K562 (cell line): ENCODE data around the gene SYNJ2. TPM values are rescaled to one million over a fixed set of nuclear protein-coding genes. Genes with fewer than 3 reads are reported as not detected.
A peak's percentile ranks its signal among the peaks of the same experiment; 100 is the strongest.

Experiments used
- ATAC-seq: fragments of 200-7000 bp; cut with Tn5 transposase; 3 replicates; pipeline ENCODE4 v1.9.1; 2020; ENCODE audit warnings: moderate library complexity
- BruUV-seq: library from RNA; stranded (reverse); fragments of 400-500 nt; replicated peaks from 2 replicates; lab custom pipeline; 2021; lab: Mats Ljungman, UMichigan
- CTCF ChIA-PET: fragments of 300-600 bp; formaldehyde crosslinking; extraction: SDS; loops from one replicate; lab custom pipeline; 2021; ENCODE audit warnings: low intra/inter-chr PET ratio; lab: Yijun Ruan, JAX
- POLR2A ChIA-PET: fragments of 300-600, 350-650 bp; sonication (Branson Sonifier 250); formaldehyde crosslinking; extraction: SDS; loops from one replicate; lab custom pipeline; 2021; ENCODE audit warnings: antibody characterized with exemption, inconsistent platforms; lab: Yijun Ruan, JAX
- DNase-seq, 4 experiments: peaks; one replicate each; pipeline versions ENCODE4 v3.0.0 to v3.0.0-alpha.2; 2011 to 2018; ENCODE audit warnings: low spot score in 3 of 4, mixed read lengths in 3 of 4; ENCODE audit errors: extremely low read depth in 1 of 4
- FAIRE-seq: peaks from 2 replicates; lab custom pipeline; 2011; peaks lifted over from hg19 to GRCh38; lab: Jason Lieb, UNC
- H2AFZ ChIP-seq: 2 replicates; pipeline ENCODE4 v1.6.0; 2011; ENCODE audit warnings: low read depth, low read length, control low read depth, inconsistent platforms
- H3K27ac ChIP-seq: fragments of 200-600 bp; 3 replicates; pipeline ENCODE4 v1.8.0; 2011; ENCODE audit warnings: low read depth, mild to moderate bottlenecking, control low read depth, inconsistent platforms, low read length, moderate library complexity, mixed read lengths; ENCODE audit errors: extremely low read depth
- H3K27me3 ChIP-seq, 2 experiments: fragments of 300-600 bp in 1 of 2; 2 replicates in 1 of 2; 3 replicates in 1 of 2; pipeline versions ENCODE4 v1.6.0 to v1.8.0; 2011; ENCODE audit warnings: inconsistent platforms in 2 of 2, low read length in 2 of 2, mild to moderate bottlenecking in 1 of 2, mixed read lengths in 1 of 2, moderate library complexity in 1 of 2; ENCODE audit not compliant: control insufficient read depth in 2 of 2, insufficient read depth in 2 of 2
- H3K36me3 ChIP-seq: fragments of 300-600 bp; 3 replicates; pipeline ENCODE4 v1.8.0; 2011; ENCODE audit warnings: mild to moderate bottlenecking, low read length, inconsistent platforms; ENCODE audit not compliant: control insufficient read depth, insufficient read depth
- H3K4me1 ChIP-seq, 2 experiments: fragments of 200-600 bp in 1 of 2; replicated peaks in 1 of 2; 2 replicates in 1 of 2; 3 replicates in 1 of 2; pipeline versions ENCODE4 v1.5.1 to v1.8.0; 2011; ENCODE audit warnings: inconsistent platforms in 2 of 2, low read length in 2 of 2, mild to moderate bottlenecking in 1 of 2, mixed read lengths in 1 of 2, moderate library complexity in 1 of 2; ENCODE audit not compliant: control insufficient read depth in 2 of 2, insufficient read depth in 2 of 2
- H3K4me2 ChIP-seq: 2 replicates; pipeline ENCODE4 v1.6.1; 2011; ENCODE audit warnings: low read length, control low read depth, inconsistent platforms, mixed read lengths; ENCODE audit not compliant: insufficient read depth
- H3K4me3 ChIP-seq: fragments of 200-600 bp; sonication (generic), shearing (Covaris generic); 2 replicates; pipeline ENCODE4 v1.5.1; 2016; ENCODE audit warnings: control low read depth, inconsistent platforms
- H3K79me2 ChIP-seq: fragments of 200-600 bp; 3 replicates; pipeline ENCODE4 v1.8.0; 2011; ENCODE audit warnings: low read length, inconsistent platforms; ENCODE audit not compliant: control insufficient read depth, insufficient read depth
- H3K9ac ChIP-seq, 2 experiments: 2 replicates each; pipeline versions ENCODE4 v1.6.0 to v1.6.1; 2011; ENCODE audit warnings: low read depth in 2 of 2, low read length in 2 of 2, control low read depth in 1 of 2, inconsistent platforms in 1 of 2, mild to moderate bottlenecking in 1 of 2, mixed read lengths in 1 of 2; ENCODE audit not compliant: insufficient read depth in 1 of 2
- H3K9me1 ChIP-seq: one replicate; pipeline ENCODE4 v1.6.0; 2011; ENCODE audit warnings: inconsistent platforms, mild to moderate bottlenecking, low read length, moderate library complexity; ENCODE audit not compliant: control insufficient read depth, insufficient read depth
- H3K9me3 ChIP-seq: replicated peaks from 2 replicates; pipeline ENCODE4 v1.5.1; 2011; ENCODE audit warnings: low read depth, low read length, inconsistent platforms; ENCODE audit not compliant: control insufficient read depth, insufficient read depth
- H4K20me1 ChIP-seq: replicated peaks from 2 replicates; pipeline ENCODE4 v1.6.1; 2011; ENCODE audit warnings: low read length, inconsistent platforms, mixed read lengths; ENCODE audit not compliant: control insufficient read depth, insufficient read depth
- BRD9 ChIP-seq: fragments of 450-650 bp; IDR thresholded peaks from 2 replicates; pipeline ENCODE4 v1.6.1; 2018; ENCODE audit warnings: low read depth; ENCODE audit not compliant: partially characterized antibody
- CCNT2 ChIP-seq: IDR thresholded peaks from 2 replicates; pipeline ENCODE4 v1.6.1; 2011; ENCODE audit warnings: borderline replicate concordance, low read depth, mild to moderate bottlenecking, moderate library complexity, mixed read lengths, low read length; ENCODE audit not compliant: insufficient read length; ENCODE audit errors: extremely low read depth
- CREB1 ChIP-seq, 2 experiments: sonication (generic) in 1 of 2; formaldehyde crosslinking in 1 of 2; IDR thresholded peaks; 2 replicates each; pipeline versions ENCODE4 v1.6.1 to v1.8.0; 2012 to 2022; ENCODE audit warnings: inconsistent platforms in 1 of 2, mild to moderate bottlenecking in 1 of 2, missing genetic modification reagents in 1 of 2, moderate library complexity in 1 of 2
- ELF2 ChIP-seq: fragments of 250-450 bp; sonication (Bioruptor Pico); IDR thresholded peaks from 2 replicates; pipeline ENCODE4 v1.5.0; 2021; ENCODE audit warnings: mild to moderate bottlenecking
- HDGF ChIP-seq: fragments of 450-650 bp; IDR thresholded peaks from 2 replicates; pipeline ENCODE4 v1.6.1; 2016
- HNRNPLL ChIP-seq: fragments of 200-400 bp; formaldehyde crosslinking; IDR thresholded peaks from 2 replicates; pipeline ENCODE4 v1.6.1; 2017; ENCODE audit warnings: low read length, low read depth, mild to moderate bottlenecking; ENCODE audit not compliant: poor library complexity, severe bottlenecking
- MEF2D ChIP-seq: conservative IDR thresholded peaks from 2 replicates; pipeline ENCODE4 v1.6.1; 2016; ENCODE audit warnings: low read depth, missing genetic modification characterization, missing compliant biosample characterization
- MTA3 ChIP-seq: fragments of 450-650 bp; formaldehyde crosslinking; IDR thresholded peaks from 2 replicates; pipeline ENCODE4 v1.6.1; 2017; ENCODE audit warnings: mild to moderate bottlenecking, borderline replicate concordance
- SIN3A ChIP-seq, 2 experiments: fragments of 150-350 bp in 1 of 2; IDR thresholded peaks; 2 replicates each; pipeline ENCODE4 v1.6.1; 2011 to 2016; ENCODE audit warnings: borderline replicate concordance in 2 of 2, low read depth in 2 of 2, low read length in 2 of 2, mild to moderate bottlenecking in 2 of 2, moderate library complexity in 2 of 2; ENCODE audit not compliant: control insufficient read depth in 1 of 2
- SMAD2 ChIP-seq: fragments of 150-350 bp; IDR thresholded peaks from 2 replicates; pipeline ENCODE4 v1.6.1; 2014; ENCODE audit warnings: low read depth, mild to moderate bottlenecking, low read length
- SP1 ChIP-seq: sonication (generic); formaldehyde crosslinking; IDR thresholded peaks from 2 replicates; pipeline ENCODE4 v1.8.1; 2022; ENCODE audit warnings: mild to moderate bottlenecking, missing genetic modification reagents
- TCF3 ChIP-seq: sonication (generic); formaldehyde crosslinking; IDR thresholded peaks from 2 replicates; pipeline ENCODE4 v1.4.0; 2020; ENCODE audit warnings: mild to moderate bottlenecking, missing genetic modification reagents
- TCF7L2 ChIP-seq: fragments of 150-350 bp; IDR thresholded peaks from 2 replicates; pipeline ENCODE4 v1.6.1; 2016; ENCODE audit warnings: low read depth, mild to moderate bottlenecking, low read length, moderate library complexity
- ZNF354B ChIP-seq: fragments of 250-450 bp; sonication (Bioruptor Pico); IDR thresholded peaks from 2 replicates; pipeline ENCODE4 v1.4.0; 2020
- ZNF77 ChIP-seq: fragments of 250-450 bp; sonication (Bioruptor Pico); IDR thresholded peaks from 2 replicates; pipeline ENCODE4 v1.5.0; 2020
- WGBS: fragments of 100-300 bp; shearing (Covaris generic); methylation state at CpG from one replicate; pipeline ENCODE4 v1.1.6; 2016; ENCODE audit warnings: low coverage, mixed read lengths; ENCODE audit not compliant: insufficient coverage; ENCODE audit errors: missing lambda C conversion rate; 5-methylcytosine and 5-hydroxymethylcytosine counted together
- in situ Hi-C: fragments of 300-500 bp; cut with MboI; formaldehyde crosslinking; loops from 4 replicates; pipeline ENCODE4 v1.15.0; 2018; ENCODE audit warnings: inconsistent platforms, mixed read lengths
- intact Hi-C: fragments of 100-400 bp; cut with micrococcal nuclease; formaldehyde crosslinking; loops from 2 replicates; pipeline ENCODE4 v1.14.2; 2022
- polyA plus RNA-seq, 8 experiments: library from polyadenylated mRNA; depleted of rRNA in 4 of 8; stranded (reverse) in 5 of 8; unstranded in 3 of 8; fragments of >200 nt; fragmentation: Nextera tagmentation in 2 of 8; fragmentation: Illumina TruSeq in 1 of 8; extraction: Ambion mirVana in 2 of 8; extraction: Trizol in 1 of 8; gene quantifications; 2 replicates each; pipeline versions ENCODE4 v1.2.1 to v1.2.3, GENCODE V29; 2011 to 2014; ENCODE audit warnings: inconsistent platforms in 1 of 8, missing spikeins in 1 of 8
- total RNA-seq, 7 experiments: library from RNA; depleted of rRNA in 6 of 7; stranded (reverse); fragments of >200 nt in 6 of 7; fragmentation: Illumina TruSeq in 2 of 7; extraction: Trizol in 2 of 7; gene quantifications; 2 replicates each; pipeline versions ENCODE4 v1.2.1 to v1.2.3, GENCODE V29; 2011 to 2021; ENCODE audit warnings: low replicate concordance in 1 of 7
- TF ChIP-seq, protein P1 (sequence below): fragments of 250-450 bp; sonication (Bioruptor Pico); IDR thresholded peaks from 2 replicates; pipeline ENCODE4 v1.8.0; 2022; ENCODE audit warnings: inconsistent platforms
- TF ChIP-seq, protein P2 (sequence below): fragments of 450-650 bp; IDR thresholded peaks from 2 replicates; pipeline ENCODE4 v1.7.1; 2018; ENCODE audit warnings: mild to moderate bottlenecking, low read depth; ENCODE audit not compliant: partially characterized antibody

SYNJ2 gene
- total and polyA plus RNA-seq, 9 of the 15 experiments (the other 6 are each of a cell fraction or from before 2014, with no cell fraction given) = 3.0 to 27.7 (median 17.8) TPM

DNA sequence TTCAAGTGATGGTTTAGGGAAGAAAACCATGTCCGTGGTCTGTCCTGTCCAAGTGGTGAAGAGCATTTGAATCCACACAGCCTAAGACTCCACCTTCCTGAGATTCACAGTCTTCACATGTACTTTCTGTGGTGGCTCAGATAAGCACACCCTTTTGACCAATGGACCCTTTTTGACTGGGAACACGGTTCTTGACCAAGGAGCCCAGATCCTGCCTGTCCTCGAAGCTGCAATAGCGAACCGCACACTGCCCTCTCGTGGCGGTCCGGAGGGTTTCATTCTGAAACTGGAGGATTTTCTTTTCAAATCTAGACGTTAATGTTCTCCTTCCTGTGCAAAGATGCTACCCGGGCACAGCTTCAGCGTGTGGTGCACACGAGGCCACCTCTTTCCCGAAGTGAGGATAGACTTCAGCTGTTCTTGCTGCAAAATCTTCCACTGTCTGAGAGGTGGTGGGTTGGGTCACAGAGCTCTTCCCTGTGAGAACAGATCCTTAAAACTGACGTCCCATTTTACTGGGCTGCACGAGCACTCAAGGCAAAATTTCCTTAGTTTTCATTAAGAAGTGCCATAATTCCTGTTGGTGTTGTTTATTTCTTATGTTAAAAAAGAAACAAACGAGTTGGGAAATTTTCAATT, 90.5 kb downstream of the SYNJ2 start:
- POLR2A ChIA-PET = interaction anchor here (0.5 to 1.2 kb wide), 7 partner anchors 12 to 511 kb away, joined by 3 to 5 read pairs (median 3); no protein-coding TSS in a partner anchor
- CTCF ChIA-PET = interaction anchor here (0.6 to 2.8 kb wide), 6 partner anchors 37 to 758 kb away, joined by 3 to 12 read pairs (median 5); partner anchors contain the start of gene SYNJ2
- intact Hi-C loops (loop anchor here (1.0 to 5.0 kb wide), 5 partner anchors 45 to 758 kb away; no protein-coding TSS in a partner anchor), in situ Hi-C loops (no loop called here)
- Histone ChIP-seq H3K4me3 (no peak overlapping the region), H3K27ac (no peak overlapping the region; the same call in 2 of the 3 replicates), H3K9me1 (peaks cover 3% of the 10 kb centered on the region), H3K9ac (no peak overlapping the region), H3K36me3 (peaks cover 52% of the 10 kb centered on the region), H3K27me3 (no peaks in the 10 kb centered on the region), H4K20me1 (no peaks in the 10 kb centered on the region; the same call in 1 of the 2 replicates), H2AFZ (0 out of 2 replicates have a peak overlapping the region, but pooled peaks have one; percentile 7), H3K4me1 (peaks cover 4 to 15% of the 10 kb centered on the region in 2 experiments; a peak in 4 of 5 replicates), H3K79me2 (no peaks in the 10 kb centered on the region), H3K9me3 (no peaks in the 10 kb centered on the region), H3K4me2 (0 out of 2 replicates have a peak overlapping the region, but pooled peaks have one; percentile 1)
- FAIRE-seq (peak; percentile 99), ATAC-seq (peak; percentile 95), DNase-seq (peak; percentile 84 to 87 (median 86))
- WGBS = 16% methylated on average over 16 of the region's 16 CpGs
- BruUV-seq = no TSS peak
- TF ChIP-seq MTA3 = 0 out of 2 replicates have a peak, but pooled peaks have one; percentile 42
- TF ChIP-seq TCF7L2 = no peak
- TF ChIP-seq TCF3 (CRISPR knock-in tag) = peak; percentile 64; the same call in 1 of the 2 replicates
- TF ChIP-seq ELF2 (CRISPR knock-in tag) = no peak
- TF ChIP-seq CCNT2 = no peak
- TF ChIP-seq SP1 (CRISPR knock-in tag) = no peak; the same call in 1 of the 2 replicates
- no peak for TF ChIP-seq SIN3A (IDR thresholded peaks at IDR 0.05; ENCODE audit: borderline replicate concordance in 2 of 2, control insufficient read depth in 1 of 2, low read depth in 2 of 2, low read length in 2 of 2)
- TF ChIP-seq, protein P1, sequence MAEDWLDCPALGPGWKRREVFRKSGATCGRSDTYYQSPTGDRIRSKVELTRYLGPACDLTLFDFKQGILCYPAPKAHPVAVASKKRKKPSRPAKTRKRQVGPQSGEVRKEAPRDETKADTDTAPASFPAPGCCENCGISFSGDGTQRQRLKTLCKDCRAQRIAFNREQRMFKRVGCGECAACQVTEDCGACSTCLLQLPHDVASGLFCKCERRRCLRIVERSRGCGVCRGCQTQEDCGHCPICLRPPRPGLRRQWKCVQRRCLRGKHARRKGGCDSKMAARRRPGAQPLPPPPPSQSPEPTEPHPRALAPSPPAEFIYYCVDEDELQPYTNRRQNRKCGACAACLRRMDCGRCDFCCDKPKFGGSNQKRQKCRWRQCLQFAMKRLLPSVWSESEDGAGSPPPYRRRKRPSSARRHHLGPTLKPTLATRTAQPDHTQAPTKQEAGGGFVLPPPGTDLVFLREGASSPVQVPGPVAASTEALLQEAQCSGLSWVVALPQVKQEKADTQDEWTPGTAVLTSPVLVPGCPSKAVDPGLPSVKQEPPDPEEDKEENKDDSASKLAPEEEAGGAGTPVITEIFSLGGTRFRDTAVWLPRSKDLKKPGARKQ = 0 out of 2 replicates have a peak, but pooled peaks have one; percentile 41
- TF ChIP-seq, protein P2, sequence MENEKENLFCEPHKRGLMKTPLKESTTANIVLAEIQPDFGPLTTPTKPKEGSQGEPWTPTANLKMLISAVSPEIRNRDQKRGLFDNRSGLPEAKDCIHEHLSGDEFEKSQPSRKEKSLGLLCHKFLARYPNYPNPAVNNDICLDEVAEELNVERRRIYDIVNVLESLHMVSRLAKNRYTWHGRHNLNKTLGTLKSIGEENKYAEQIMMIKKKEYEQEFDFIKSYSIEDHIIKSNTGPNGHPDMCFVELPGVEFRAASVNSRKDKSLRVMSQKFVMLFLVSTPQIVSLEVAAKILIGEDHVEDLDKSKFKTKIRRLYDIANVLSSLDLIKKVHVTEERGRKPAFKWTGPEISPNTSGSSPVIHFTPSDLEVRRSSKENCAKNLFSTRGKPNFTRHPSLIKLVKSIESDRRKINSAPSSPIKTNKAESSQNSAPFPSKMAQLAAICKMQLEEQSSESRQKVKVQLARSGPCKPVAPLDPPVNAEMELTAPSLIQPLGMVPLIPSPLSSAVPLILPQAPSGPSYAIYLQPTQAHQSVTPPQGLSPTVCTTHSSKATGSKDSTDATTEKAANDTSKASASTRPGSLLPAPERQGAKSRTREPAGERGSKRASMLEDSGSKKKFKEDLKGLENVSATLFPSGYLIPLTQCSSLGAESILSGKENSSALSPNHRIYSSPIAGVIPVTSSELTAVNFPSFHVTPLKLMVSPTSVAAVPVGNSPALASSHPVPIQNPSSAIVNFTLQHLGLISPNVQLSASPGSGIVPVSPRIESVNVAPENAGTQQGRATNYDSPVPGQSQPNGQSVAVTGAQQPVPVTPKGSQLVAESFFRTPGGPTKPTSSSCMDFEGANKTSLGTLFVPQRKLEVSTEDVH = no peak
- 0 out of 2 replicates have a peak, but pooled peaks have one; percentile 54 for TF ChIP-seq HDGF
- no peak for TF ChIP-seq HNRNPLL
- no peak for TF ChIP-seq ZNF354B (CRISPR knock-in tag)
- no peak for TF ChIP-seq SMAD2
- TF ChIP-seq BRD9 = peak; percentile 46
- TF ChIP-seq MEF2D = no peak
- no peak for TF ChIP-seq ZNF77 (CRISPR knock-in tag)
- TF ChIP-seq CREB1 (IDR thresholded peaks at IDR 0.05) = no peak
- TF ChIP-seq CREB1 (CRISPR knock-in tag; IDR thresholded peaks at IDR 0.05) = no peak
